Measurements from ENCODE around the gene SELENOP. TPM values are rescaled to one million over a fixed set of nuclear protein-coding genes. Genes with fewer than 3 reads are reported as not detected.
A peak's percentile ranks its signal among the peaks of the same experiment; 100 is the strongest.

SELENOP gene
- total and polyA plus RNA-seq, 2 of the 13 experiments (the other 11 are each of a cell fraction or from before 2014, with no cell fraction given): 1,895 to 2,083 TPM

GRCh38 chr5:42824347-42824976, 12.8 kb upstream of the SELENOP start (continued):
- TF ChIP-seq FUBP1 (CRISPR knock-in tag; IDR thresholded peaks at IDR 0.05; ENCODE audit: borderline replicate concordance): no peak
- TF ChIP-seq PPARG (CRISPR knock-in tag; conservative IDR thresholded peaks at IDR 0.05): no peak
- no peak for TF ChIP-seq PLRG1 (conservative IDR thresholded peaks at IDR 0.05)
- TF ChIP-seq ZNF12 (CRISPR knock-in tag; IDR thresholded peaks at IDR 0.05): no peak
- 0 out of 2 replicates have a peak, but pooled peaks have one; percentile 31 for TF ChIP-seq DPF2 (CRISPR knock-in tag; IDR thresholded peaks at IDR 0.05; ENCODE audit: borderline replicate concordance, low read depth)
- TF ChIP-seq ZMAT5 (CRISPR knock-in tag; IDR thresholded peaks at IDR 0.05; ENCODE audit: borderline replicate concordance, low read depth): no peak
- TF ChIP-seq ZBTB4 (CRISPR knock-in tag; IDR thresholded peaks at IDR 0.05; ENCODE audit: borderline replicate concordance): no peak
- TF ChIP-seq SNAPC4 (CRISPR knock-in tag; IDR thresholded peaks at IDR 0.05): no peak
- peak; percentile 85 for TF ChIP-seq CEBPG (CRISPR knock-in tag; IDR thresholded peaks at IDR 0.05)
- TF ChIP-seq RXRB (CRISPR knock-in tag; IDR thresholded peaks at IDR 0.05; ENCODE audit: borderline replicate concordance): peak; percentile 82; the same call in 1 of the 2 replicates
- no peak for TF ChIP-seq U2AF1 (optimal IDR thresholded peaks at IDR 0.05; ENCODE audit: low read depth, low read length)
- TF ChIP-seq ZNF24 (IDR thresholded peaks at IDR 0.05): no peak
- no peak for TF ChIP-seq ZNF180 (CRISPR knock-in tag; IDR thresholded peaks at IDR 0.05; ENCODE audit: borderline replicate concordance, low read depth)
- TF ChIP-seq ZBTB7A (CRISPR knock-in tag; IDR thresholded peaks at IDR 0.05): no peak
